K562 (cell line): Measurements from ENCODE around the gene PNPLA8.

Experiments used
- CREB1 ChIP-seq, 2 experiments: sonication (generic) in 1 of 2; formaldehyde crosslinking in 1 of 2; IDR thresholded peaks; 2 replicates each; pipeline versions ENCODE4 v1.6.1 to v1.8.0; 2012 to 2022; ENCODE audit warnings: inconsistent platforms in 1 of 2, mild to moderate bottlenecking in 1 of 2, missing genetic modification reagents in 1 of 2, moderate library complexity in 1 of 2
- E2F5 ChIP-seq: sonication (generic); formaldehyde crosslinking; IDR thresholded peaks from 2 replicates; pipeline ENCODE4 v1.8.0; 2022; ENCODE audit warnings: mild to moderate bottlenecking, missing genetic modification reagents
- ELF4 ChIP-seq: fragments of 450-650 bp; formaldehyde crosslinking; IDR thresholded peaks from 2 replicates; pipeline ENCODE4 v1.4.0; 2022; ENCODE audit warnings: missing genetic modification characterization
- ESRRA ChIP-seq: fragments of 450-650 bp; IDR thresholded peaks from 2 replicates; pipeline ENCODE4 v1.6.1; 2014; ENCODE audit warnings: low read depth, mild to moderate bottlenecking, moderate library complexity, borderline replicate concordance
- EZH2 ChIP-seq: IDR thresholded peaks from 2 replicates; pipeline ENCODE4 v1.6.1; 2012; ENCODE audit warnings: low read depth, mild to moderate bottlenecking, inconsistent platforms, low read length, borderline replicate concordance
- JUN ChIP-seq, 2 experiments: sonication (generic) in 1 of 2; formaldehyde crosslinking in 1 of 2; IDR thresholded peaks; 2 replicates each; pipeline versions ENCODE4 v1.6.1 to v1.8.0; 2012 to 2022; ENCODE audit warnings: borderline replicate concordance in 2 of 2, mild to moderate bottlenecking in 2 of 2, improper control_type of control experiment in 1 of 2, low read depth in 1 of 2, low read length in 1 of 2, missing genetic modification reagents in 1 of 2
- TF ChIP-seq, protein P1 (sequence below), 3 experiments: IDR thresholded peaks in 2 of 3; conservative IDR thresholded peaks in 1 of 3; 2 replicates each; pipeline ENCODE4 v1.5.1; 2011 to 2012; ENCODE audit warnings: low read length in 3 of 3, mild to moderate bottlenecking in 3 of 3, control low read depth in 2 of 3, improper control_type of control experiment in 1 of 3, inconsistent platforms in 1 of 3, low read depth in 1 of 3, mixed read lengths in 1 of 3, moderate library complexity in 1 of 3; ENCODE audit not compliant: insufficient read depth in 2 of 3
- TF ChIP-seq, protein P2 (sequence below): fragments of 250-450 bp; sonication (Bioruptor Pico); IDR thresholded peaks from 2 replicates; pipeline ENCODE4 v1.8.0; 2021; ENCODE audit warnings: borderline replicate concordance, mild to moderate bottlenecking, moderate library complexity; ENCODE audit not compliant: poor library complexity, severe bottlenecking

- TF ChIP-seq, protein P1, sequence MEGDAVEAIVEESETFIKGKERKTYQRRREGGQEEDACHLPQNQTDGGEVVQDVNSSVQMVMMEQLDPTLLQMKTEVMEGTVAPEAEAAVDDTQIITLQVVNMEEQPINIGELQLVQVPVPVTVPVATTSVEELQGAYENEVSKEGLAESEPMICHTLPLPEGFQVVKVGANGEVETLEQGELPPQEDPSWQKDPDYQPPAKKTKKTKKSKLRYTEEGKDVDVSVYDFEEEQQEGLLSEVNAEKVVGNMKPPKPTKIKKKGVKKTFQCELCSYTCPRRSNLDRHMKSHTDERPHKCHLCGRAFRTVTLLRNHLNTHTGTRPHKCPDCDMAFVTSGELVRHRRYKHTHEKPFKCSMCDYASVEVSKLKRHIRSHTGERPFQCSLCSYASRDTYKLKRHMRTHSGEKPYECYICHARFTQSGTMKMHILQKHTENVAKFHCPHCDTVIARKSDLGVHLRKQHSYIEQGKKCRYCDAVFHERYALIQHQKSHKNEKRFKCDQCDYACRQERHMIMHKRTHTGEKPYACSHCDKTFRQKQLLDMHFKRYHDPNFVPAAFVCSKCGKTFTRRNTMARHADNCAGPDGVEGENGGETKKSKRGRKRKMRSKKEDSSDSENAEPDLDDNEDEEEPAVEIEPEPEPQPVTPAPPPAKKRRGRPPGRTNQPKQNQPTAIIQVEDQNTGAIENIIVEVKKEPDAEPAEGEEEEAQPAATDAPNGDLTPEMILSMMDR (IDR thresholded peaks at IDR 0.05 in 2 of 3, conservative IDR thresholded peaks at IDR 0.05 in 1 of 3; ENCODE audit: insufficient read depth in 2 of 3, low read depth in 1 of 3, low read length in 3 of 3), result no peak
- TF ChIP-seq ESRRA, result no peak
- no peak for TF ChIP-seq CREB1 (IDR thresholded peaks at IDR 0.05)
- no peak for TF ChIP-seq CREB1 (CRISPR knock-in tag; IDR thresholded peaks at IDR 0.05)
- no peak for TF ChIP-seq ELF4 (CRISPR knock-in tag)
- no peak for TF ChIP-seq E2F5
- TF ChIP-seq, protein P2, sequence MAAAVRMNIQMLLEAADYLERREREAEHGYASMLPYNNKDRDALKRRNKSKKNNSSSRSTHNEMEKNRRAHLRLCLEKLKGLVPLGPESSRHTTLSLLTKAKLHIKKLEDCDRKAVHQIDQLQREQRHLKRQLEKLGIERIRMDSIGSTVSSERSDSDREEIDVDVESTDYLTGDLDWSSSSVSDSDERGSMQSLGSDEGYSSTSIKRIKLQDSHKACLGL (CRISPR knock-in tag), result no peak
- TF ChIP-seq JUN (IDR thresholded peaks at IDR 0.05; ENCODE audit: borderline replicate concordance, low read depth, low read length), result no peak
- TF ChIP-seq JUN (CRISPR knock-in tag; IDR thresholded peaks at IDR 0.05; ENCODE audit: borderline replicate concordance), result no peak
- TF ChIP-seq EZH2, result no peak
Measured at GRCh38 chr7:108442039-108442568, 83.8 kb downstream of the PNPLA8 start.
